SK-N-SH (cell line): Measurements from ENCODE around the gene HBQ1. TPM values are rescaled to one million over a fixed set of nuclear protein-coding genes. Genes with fewer than 3 reads are reported as not detected.

Experiments used
- CTCF ChIA-PET: fragments of 300-600, 350-600 bp; formaldehyde crosslinking; extraction: SDS; loops from one replicate; lab custom pipeline; 2021; lab: Yijun Ruan, JAX
- POLR2A ChIA-PET: fragments of 350-600 bp; sonication (Branson Sonifier 250); formaldehyde crosslinking; extraction: SDS; loops from one replicate; lab custom pipeline; 2020; ENCODE audit warnings: antibody characterized with exemption, inconsistent platforms; lab: Yijun Ruan, JAX
- DNase-seq: peaks from one replicate; pipeline ENCODE4 v3.0.0; 2012
- H2AFZ ChIP-seq: fragments of 200-600 bp; sonication (generic); 2 replicates; pipeline ENCODE4 v1.8.1; 2016; ENCODE audit warnings: antibody characterized with exemption, mild to moderate bottlenecking, low read depth
- H3F3A ChIP-seq: fragments of 200-600 bp; sonication (generic); replicated peaks from 2 replicates; pipeline ENCODE3; 2016; ENCODE audit warnings: antibody characterized with exemption, mild to moderate bottlenecking; ENCODE audit not compliant: insufficient read depth
- H3K27ac ChIP-seq, 2 experiments: fragments of 200-500 bp in 1 of 2; fragments of 200-600 bp in 1 of 2; sonication (Bioruptor generic) in 1 of 2; sonication (generic), shearing (Covaris generic) in 1 of 2; 2 replicates each; pipeline versions ENCODE4 v1.5.1 to v1.6.1; 2014 to 2016; ENCODE audit warnings: low read depth in 2 of 2, inconsistent platforms in 1 of 2, low read length in 1 of 2, mild to moderate bottlenecking in 1 of 2, mixed read lengths in 1 of 2
- H3K27me3 ChIP-seq: fragments of 200-600 bp; sonication (generic), shearing (Covaris generic); 2 replicates; pipeline ENCODE4 v1.6.1; 2016; ENCODE audit warnings: mixed run types; ENCODE audit not compliant: insufficient read depth
- H3K36me3 ChIP-seq, 2 experiments: fragments of 200-500 bp in 1 of 2; fragments of 200-600 bp in 1 of 2; sonication (Bioruptor generic) in 1 of 2; sonication (generic) in 1 of 2; replicated peaks in 1 of 2; 2 replicates each; pipeline versions ENCODE3 to v1.5.1; 2014 to 2016; ENCODE audit warnings: low read length in 1 of 2, mild to moderate bottlenecking in 1 of 2; ENCODE audit not compliant: insufficient read depth in 2 of 2, control insufficient read depth in 1 of 2
- H3K4me1 ChIP-seq, 2 experiments: fragments of 200-500 bp in 1 of 2; fragments of 200-600 bp in 1 of 2; sonication (Bioruptor generic) in 1 of 2; sonication (generic), shearing (Covaris generic) in 1 of 2; 2 replicates each; pipeline versions ENCODE4 v1.5.1 to v1.6.1; 2014 to 2016; ENCODE audit warnings: low read depth in 1 of 2, low read length in 1 of 2, mixed run types in 1 of 2; ENCODE audit not compliant: insufficient read depth in 2 of 2, control insufficient read depth in 1 of 2
- H3K4me2 ChIP-seq: fragments of 200-600 bp; sonication (generic), shearing (Covaris generic); 2 replicates; pipeline ENCODE4 v1.6.1; 2017; ENCODE audit warnings: mixed run types
- H3K4me3 ChIP-seq, 2 experiments: fragments of 200-500 bp in 1 of 2; fragments of 200-600 bp in 1 of 2; sonication (Bioruptor generic) in 1 of 2; sonication (generic), shearing (Covaris generic) in 1 of 2; 2 replicates each; pipeline versions ENCODE4 v1.5.1 to v1.8.1; 2014 to 2016; ENCODE audit warnings: low read depth in 2 of 2, inconsistent platforms in 1 of 2, low read length in 1 of 2, mild to moderate bottlenecking in 1 of 2, mixed read lengths in 1 of 2, moderate library complexity in 1 of 2
- H3K79me2 ChIP-seq: fragments of 200-600 bp; sonication (generic); 2 replicates; pipeline ENCODE4 v1.8.1; 2017; ENCODE audit warnings: mild to moderate bottlenecking; ENCODE audit not compliant: insufficient read depth
- H3K9ac ChIP-seq: fragments of 200-600 bp; sonication (generic); 2 replicates; pipeline ENCODE4 v1.6.1; 2017; ENCODE audit warnings: mixed run types
- H3K9me2 ChIP-seq: fragments of 200-600 bp; sonication (generic); 2 replicates; pipeline ENCODE4 v1.6.1; 2017; ENCODE audit warnings: mixed run types
- H3K9me3 ChIP-seq: fragments of 200-600 bp; sonication (generic); 2 replicates; pipeline ENCODE4 v1.6.1; 2017; ENCODE audit warnings: mixed run types, mild to moderate bottlenecking, moderate library complexity
- H4K20me1 ChIP-seq: fragments of 200-600 bp; sonication (generic); 2 replicates; pipeline ENCODE4 v1.6.1; 2017; ENCODE audit warnings: mild to moderate bottlenecking, mixed run types; ENCODE audit not compliant: insufficient read depth
- CTCF ChIP-seq: fragments of 200-600 bp; sonication (generic); IDR thresholded peaks from 2 replicates; pipeline ENCODE4 v1.6.1; 2017; ENCODE audit warnings: antibody characterized with exemption, mild to moderate bottlenecking, moderate library complexity
- EZH2phosphoT487 ChIP-seq: fragments of 200-600 bp; sonication (generic); IDR thresholded peaks from 2 replicates; pipeline ENCODE4 v1.6.1; 2017; ENCODE audit warnings: low read depth, mixed run types, mild to moderate bottlenecking, antibody characterized with exemption, moderate library complexity, borderline replicate concordance
- GATA2 ChIP-seq: sonication (generic); formaldehyde crosslinking; IDR thresholded peaks from 2 replicates; pipeline ENCODE4 v1.5.0; 2020; ENCODE audit warnings: mild to moderate bottlenecking, missing genetic modification reagents
- JUND ChIP-seq: IDR thresholded peaks from 2 replicates; pipeline ENCODE4 v1.4.0; 2012
- MAX ChIP-seq: IDR thresholded peaks from 2 replicates; pipeline ENCODE4 v1.4.0; 2012; ENCODE audit warnings: low read depth
- MEF2A ChIP-seq: IDR thresholded peaks from 2 replicates; pipeline ENCODE4 v1.4.0; 2012; ENCODE audit warnings: low read depth, borderline replicate concordance
- MXI1 ChIP-seq: IDR thresholded peaks from 2 replicates; pipeline ENCODE4 v1.6.1; 2012; ENCODE audit warnings: mild to moderate bottlenecking, low read depth, low read length, improper control_type of control experiment
- NRF1 ChIP-seq: IDR thresholded peaks from 2 replicates; pipeline ENCODE4 v1.6.1; 2012; ENCODE audit warnings: low read depth, mild to moderate bottlenecking, low read length
- POLR2AphosphoS5 ChIP-seq: IDR thresholded peaks from 2 replicates; pipeline ENCODE4 v1.6.1; 2012; ENCODE audit warnings: low read depth, low read length
- RAD21 ChIP-seq: IDR thresholded peaks from 2 replicates; pipeline ENCODE4 v1.6.1; 2012; ENCODE audit warnings: mild to moderate bottlenecking, low read length
- RCOR1 ChIP-seq: fragments of 150-350 bp; IDR thresholded peaks from 2 replicates; pipeline ENCODE4 v1.6.1; 2017; ENCODE audit warnings: antibody characterized with exemption, low read length
- RXRA ChIP-seq: IDR thresholded peaks from 2 replicates; pipeline ENCODE4 v1.4.0; 2012; ENCODE audit warnings: low read depth, mild to moderate bottlenecking, borderline replicate concordance
- SIN3A ChIP-seq: IDR thresholded peaks from 2 replicates; pipeline ENCODE4 v1.6.1; 2012; ENCODE audit warnings: low read depth, mild to moderate bottlenecking, low read length, moderate library complexity, borderline replicate concordance
- SMC3 ChIP-seq: IDR thresholded peaks from 2 replicates; pipeline ENCODE4 v1.6.1; 2012; ENCODE audit warnings: low read depth, low read length, improper control_type of control experiment
- USF1 ChIP-seq: IDR thresholded peaks from 2 replicates; pipeline ENCODE4 v1.4.0; 2012; ENCODE audit warnings: low read depth, borderline replicate concordance
- USF2 ChIP-seq: fragments of 150-350 bp; IDR thresholded peaks from 2 replicates; pipeline ENCODE4 v1.6.1; 2017; ENCODE audit warnings: antibody characterized with exemption, low read length, low read depth, borderline replicate concordance
- YY1 ChIP-seq: IDR thresholded peaks from 2 replicates; pipeline ENCODE4 v1.4.0; 2012; ENCODE audit warnings: low read depth, mild to moderate bottlenecking
- WGBS: methylation state at CpG from one replicate; pipeline ENCODE4 v1.1.6; 2017; ENCODE audit warnings: low lambda C conversion rate; 5-methylcytosine and 5-hydroxymethylcytosine counted together
- polyA plus RNA-seq, 3 experiments: library from polyadenylated mRNA; depleted of rRNA; stranded (reverse); fragments of >200 nt; gene quantifications; 2 replicates each; pipeline ENCODE4 v1.2.3, GENCODE V29; 2012
- TF ChIP-seq, protein P1 (sequence below): IDR thresholded peaks from 2 replicates; pipeline ENCODE4 v1.4.0; 2012; ENCODE audit warnings: low read depth, borderline replicate concordance

The HBQ1 gene
- polyA plus RNA-seq, 1 of the 3 experiments (the other 2 are of a cell fraction), result 5.2 TPM

DNA sequence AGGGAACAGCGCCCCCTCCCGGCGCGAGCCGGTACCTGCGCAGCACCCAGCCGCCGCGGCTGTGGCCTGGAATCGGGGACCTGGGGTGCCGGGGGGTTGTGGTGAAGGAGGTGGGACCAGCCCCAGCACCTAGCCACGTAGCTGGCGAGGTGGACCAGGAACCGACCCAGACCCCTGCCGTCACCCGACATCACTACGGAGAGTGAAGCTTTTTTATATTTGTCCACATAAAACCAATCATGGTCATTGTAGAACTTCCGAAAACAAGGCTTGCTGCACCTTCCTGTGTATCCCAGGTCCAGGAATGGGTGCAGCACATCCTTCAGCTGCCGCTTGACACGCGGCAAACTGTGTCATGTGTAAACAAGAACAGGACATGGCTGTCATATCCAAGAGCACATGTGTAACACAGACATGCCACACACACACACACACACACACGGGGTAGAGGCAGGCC lies 1.3 kb downstream of the HBQ1 start:
- ChIA-PET POLR2A (no interaction called here), CTCF (interaction anchor here (0.6 to 7.5 kb wide), 28 partner anchors 11 to 181 kb away, joined by 3 to 120 read pairs (median 4); partner anchors contain the start of genes HBM, NPRL3, POLR3K and SNRNP25)
- H3K27ac ChIP-seq, result no peak overlapping the region
- peaks cover 4% of the 10 kb centered on the region for H3F3A ChIP-seq
- H2AFZ ChIP-seq, result no peak overlapping the region
- no peak overlapping the region for H3K9ac ChIP-seq
- 14% methylated on average over 15 of the region's 22 CpGs for WGBS
- H3K9me3 ChIP-seq, result no peaks in the 10 kb centered on the region
- H3K9me2 ChIP-seq, result no peaks in the 10 kb centered on the region
- peak overlapping the region; percentile 91; the same call in 1 of the 2 replicates for H3K4me2 ChIP-seq
- peak overlapping the region in 1 of 2 experiments; percentile 56; a peak in 1 of 4 replicates for H3K4me3 ChIP-seq
- DNase-seq, result peak; percentile 43
- H3K36me3 ChIP-seq, result peaks cover 3 to 6% of the 10 kb centered on the region in 2 experiments
- TF ChIP-seq MAX, result no peak
- TF ChIP-seq MEF2A, result no peak
- TF ChIP-seq RAD21, result peak; percentile 67
- peak; percentile 86 for TF ChIP-seq CTCF
- TF ChIP-seq, protein P1, sequence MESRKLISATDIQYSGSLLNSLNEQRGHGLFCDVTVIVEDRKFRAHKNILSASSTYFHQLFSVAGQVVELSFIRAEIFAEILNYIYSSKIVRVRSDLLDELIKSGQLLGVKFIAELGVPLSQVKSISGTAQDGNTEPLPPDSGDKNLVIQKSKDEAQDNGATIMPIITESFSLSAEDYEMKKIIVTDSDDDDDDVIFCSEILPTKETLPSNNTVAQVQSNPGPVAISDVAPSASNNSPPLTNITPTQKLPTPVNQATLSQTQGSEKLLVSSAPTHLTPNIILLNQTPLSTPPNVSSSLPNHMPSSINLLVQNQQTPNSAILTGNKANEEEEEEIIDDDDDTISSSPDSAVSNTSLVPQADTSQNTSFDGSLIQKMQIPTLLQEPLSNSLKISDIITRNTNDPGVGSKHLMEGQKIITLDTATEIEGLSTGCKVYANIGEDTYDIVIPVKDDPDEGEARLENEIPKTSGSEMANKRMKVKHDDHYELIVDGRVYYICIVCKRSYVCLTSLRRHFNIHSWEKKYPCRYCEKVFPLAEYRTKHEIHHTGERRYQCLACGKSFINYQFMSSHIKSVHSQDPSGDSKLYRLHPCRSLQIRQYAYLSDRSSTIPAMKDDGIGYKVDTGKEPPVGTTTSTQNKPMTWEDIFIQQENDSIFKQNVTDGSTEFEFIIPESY, result no peak
- TF ChIP-seq NRF1, result peak; percentile 38; the same call in 1 of the 2 replicates
- TF ChIP-seq SMC3, result peak; percentile 51
- peak; percentile 61; the same call in 1 of the 2 replicates for TF ChIP-seq POLR2AphosphoS5
- TF ChIP-seq, all 33 proteins: peak for 5
- H4K20me1 ChIP-seq, result peaks cover 11% of the 10 kb centered on the region
- no peaks in the 10 kb centered on the region for H3K79me2 ChIP-seq
- peaks cover 0 to 10% of the 10 kb centered on the region in 2 experiments; a peak in 1 of 4 replicates for H3K4me1 ChIP-seq
- H3K27me3 ChIP-seq, result peaks cover 14% of the 10 kb centered on the region

- H3K4me3 ChIP-seq, result no peak overlapping the region
- H3K79me2 ChIP-seq, result no peaks in the 10 kb centered on the region
- H3K36me3 ChIP-seq, result peaks cover 3 to 11% of the 10 kb centered on the region in 2 experiments
- H3K9me2 ChIP-seq, result no peaks in the 10 kb centered on the region
- peaks cover 4% of the 10 kb centered on the region for H3F3A ChIP-seq
- POLR2A ChIA-PET, result interaction anchor here (0.6 kb wide), 2 partner anchors 66 to 130 kb away, joined by 3 read pairs; partner anchors contain the start of gene POLR3K
- H3K27me3 ChIP-seq, result peaks cover 4% of the 10 kb centered on the region; the same call in 1 of the 2 replicates
- 97% methylated on average over 3 of the region's 7 CpGs for WGBS
- peaks cover 12% of the 10 kb centered on the region for H4K20me1 ChIP-seq
- H3K4me1 ChIP-seq, result peaks cover 0 to 8% of the 10 kb centered on the region in 2 experiments; a peak in 1 of 4 replicates
- no peak overlapping the region for H3K27ac ChIP-seq
- H3K9me3 ChIP-seq, result no peaks in the 10 kb centered on the region
- H3K9ac ChIP-seq, result no peak overlapping the region
- DNase-seq, result no peak
- CTCF ChIA-PET, result interaction anchor here (1.3 to 7.5 kb wide), 6 partner anchors 9 to 179 kb away, joined by 5 to 120 read pairs (median 41); partner anchors contain the start of genes POLR3K and SNRNP25
- H3K4me2 ChIP-seq, result no peak overlapping the region
- no peak overlapping the region for H2AFZ ChIP-seq
- TF ChIP-seq YY1, result no peak
- no peak for TF ChIP-seq RCOR1
- TF ChIP-seq USF2, result no peak
- no peak for TF ChIP-seq SIN3A
- TF ChIP-seq JUND, result no peak
- no peak for TF ChIP-seq MEF2A
- TF ChIP-seq USF1, result no peak
- no peak for TF ChIP-seq MXI1
- TF ChIP-seq RXRA, result no peak
- TF ChIP-seq POLR2AphosphoS5, result no peak
- no peak for TF ChIP-seq GATA2 (CRISPR knock-in tag)
- TF ChIP-seq EZH2phosphoT487, result no peak
Measured at GRCh38 chr16:183005-183404, 2.7 kb downstream of the HBQ1 start.
